Muscle of back (tissue), 13 donors: Measurements from ENCODE around the gene DUSP6. TPM values are rescaled to one million over a fixed set of nuclear protein-coding genes. Genes with fewer than 3 reads are reported as not detected.

Source experiments
- DNase-seq, 3 donors: peaks; one replicate each; pipeline versions ENCODE4 v3.0.0 to v3.0.0-alpha.2; 2013
- long read RNA-seq, 9 donors: transcript quantifications; one replicate each; lab custom pipeline, GENCODE V29; 2026
- polyA plus RNA-seq, 10 donors: library from polyadenylated mRNA; unstranded; fragments of 120-200 nt; gene quantifications; one replicate each; pipeline ENCODE4 v1.2.1, GENCODE V29; 2013; ENCODE audit not compliant: insufficient read length in 10 of 10

The DUSP6 gene, protein sequence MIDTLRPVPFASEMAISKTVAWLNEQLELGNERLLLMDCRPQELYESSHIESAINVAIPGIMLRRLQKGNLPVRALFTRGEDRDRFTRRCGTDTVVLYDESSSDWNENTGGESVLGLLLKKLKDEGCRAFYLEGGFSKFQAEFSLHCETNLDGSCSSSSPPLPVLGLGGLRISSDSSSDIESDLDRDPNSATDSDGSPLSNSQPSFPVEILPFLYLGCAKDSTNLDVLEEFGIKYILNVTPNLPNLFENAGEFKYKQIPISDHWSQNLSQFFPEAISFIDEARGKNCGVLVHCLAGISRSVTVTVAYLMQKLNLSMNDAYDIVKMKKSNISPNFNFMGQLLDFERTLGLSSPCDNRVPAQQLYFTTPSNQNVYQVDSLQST
- 10 to 100 TPM; 48.0 to 69.7 (median 62.9) TPM for polyA plus RNA-seq
- long read RNA-seq, donor 1, full-length matches to known transcripts, result 32 of 38 reads
- long read RNA-seq, donor 1, partial matches to known transcripts, result 6 of 38 reads
- long read RNA-seq, donor 1, other reads (novel, unspliced or antisense), result 0 of 38 reads
- long read RNA-seq, donor 2, full-length matches to known transcripts, result 18 of 18 reads
- long read RNA-seq, donor 2, partial matches to known transcripts, result 0 of 18 reads
- long read RNA-seq, donor 2, other reads (novel, unspliced or antisense), result 0 of 18 reads
- long read RNA-seq, donor 3, result 0 reads
- long read RNA-seq, donor 4, full-length matches to known transcripts, result 26 of 26 reads
- long read RNA-seq, donor 4, partial matches to known transcripts, result 0 of 26 reads
- long read RNA-seq, donor 4, other reads (novel, unspliced or antisense), result 0 of 26 reads
- long read RNA-seq, donor 5, full-length matches to known transcripts, result 46 of 53 reads
- long read RNA-seq, donor 5, partial matches to known transcripts, result 7 of 53 reads
- long read RNA-seq, donor 5, other reads (novel, unspliced or antisense), result 0 of 53 reads
- long read RNA-seq, donor 6, full-length matches to known transcripts, result 37 of 37 reads
- long read RNA-seq, donor 6, partial matches to known transcripts, result 0 of 37 reads
- long read RNA-seq, donor 6, other reads (novel, unspliced or antisense), result 0 of 37 reads
- long read RNA-seq, donor 7, full-length matches to known transcripts, result 16 of 21 reads
- long read RNA-seq, donor 7, partial matches to known transcripts, result 5 of 21 reads
- long read RNA-seq, donor 7, other reads (novel, unspliced or antisense), result 0 of 21 reads
- long read RNA-seq, donor 8, full-length matches to known transcripts, result 14 of 14 reads
- long read RNA-seq, donor 8, partial matches to known transcripts, result 0 of 14 reads
- long read RNA-seq, donor 8, other reads (novel, unspliced or antisense), result 0 of 14 reads
- long read RNA-seq, donor 9, full-length matches to known transcripts, result 5 of 5 reads
- long read RNA-seq, donor 9, partial matches to known transcripts, result 0 of 5 reads
- long read RNA-seq, donor 9, other reads (novel, unspliced or antisense), result 0 of 5 reads

DNA sequence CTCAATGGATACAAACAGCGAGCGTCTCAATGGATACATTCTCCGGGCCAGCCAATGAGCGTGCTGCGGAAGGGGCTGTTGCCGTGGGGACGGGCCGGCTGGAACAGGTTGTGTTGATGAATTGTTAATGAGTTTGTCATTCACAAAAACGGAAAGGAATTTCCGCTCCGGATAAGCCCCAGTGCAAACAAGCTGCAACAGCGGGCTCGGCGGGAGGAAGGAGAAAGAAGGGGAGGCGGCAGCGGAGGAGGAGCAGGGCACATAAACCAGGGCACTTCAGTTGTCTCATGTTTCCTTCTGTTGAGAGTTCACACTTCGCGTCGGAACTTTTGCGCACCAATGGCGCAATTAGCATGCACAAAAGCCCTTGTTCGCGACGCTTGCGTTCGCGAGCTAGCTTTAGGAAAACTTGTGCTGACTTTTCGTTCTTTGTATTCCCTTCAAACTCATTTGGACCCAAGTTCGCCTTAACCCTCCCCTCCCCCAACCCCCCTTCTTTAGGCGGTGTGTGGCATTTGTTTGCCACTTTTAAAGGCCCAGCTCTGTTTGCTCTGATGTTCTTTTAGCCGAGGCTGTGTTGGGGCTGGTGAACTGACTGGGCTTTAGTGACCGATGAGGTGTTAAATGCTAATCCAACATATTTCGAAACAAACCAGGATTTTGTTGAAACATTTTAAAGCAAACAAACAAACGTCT lies at the start of gene DUSP6:
DUSP6 (minus strand) TSS at position 10 of the 696 bp plus-strand sequence. CDS start 462 bp downstream, outside the sequence.
- peak; percentile 94 to 98 (median 98) for DNase-seq

GRCh38 chr12:89401433-89402058 lies 49.2 kb upstream of the DUSP6 start:
- no peak for DNase-seq

DNA sequence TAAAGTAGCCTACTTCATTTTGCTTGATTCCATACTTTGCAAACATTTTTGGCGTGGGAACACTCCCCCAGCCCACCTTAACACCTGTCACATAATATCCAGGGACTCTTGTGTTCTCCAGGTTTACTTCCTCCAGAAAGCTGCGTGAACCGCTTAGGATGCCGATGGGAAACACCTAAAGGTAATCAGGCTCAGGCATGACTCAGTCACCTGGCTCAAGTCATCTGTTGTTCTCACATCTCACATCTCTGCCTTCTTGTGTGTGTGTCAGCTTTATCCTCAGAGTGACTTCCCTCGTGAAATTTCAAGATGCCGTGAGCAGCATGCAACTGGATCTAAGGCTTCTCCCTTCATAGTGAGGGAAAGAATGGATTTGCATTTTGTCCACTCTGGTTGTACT lies 48.1 kb upstream of the DUSP6 start:
- DNase-seq, result no peak

DNA sequence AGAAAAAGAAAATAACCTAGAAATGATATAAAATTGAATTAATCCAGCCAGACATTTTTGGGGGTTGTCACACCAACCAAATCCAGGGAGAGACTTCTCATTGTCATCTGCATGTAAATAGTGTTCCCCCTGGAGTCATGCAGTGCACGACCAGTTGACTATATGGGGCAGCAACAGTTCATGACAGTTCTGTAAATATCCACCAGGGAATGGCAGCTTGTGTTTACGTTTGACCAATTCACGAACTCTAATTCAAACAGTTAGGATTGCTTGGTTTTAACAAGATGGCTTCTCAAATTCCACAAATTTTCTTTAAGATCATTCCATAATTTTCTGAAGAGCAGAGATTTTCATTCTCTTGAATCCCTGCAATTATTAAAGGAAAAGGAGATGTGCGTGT lies 43.4 kb upstream of the DUSP6 start:
- DNase-seq, result no peak

GRCh38 chr12:89393551-89394121 lies 41.3 kb upstream of the DUSP6 start:
- DNase-seq, result no peak

DNA sequence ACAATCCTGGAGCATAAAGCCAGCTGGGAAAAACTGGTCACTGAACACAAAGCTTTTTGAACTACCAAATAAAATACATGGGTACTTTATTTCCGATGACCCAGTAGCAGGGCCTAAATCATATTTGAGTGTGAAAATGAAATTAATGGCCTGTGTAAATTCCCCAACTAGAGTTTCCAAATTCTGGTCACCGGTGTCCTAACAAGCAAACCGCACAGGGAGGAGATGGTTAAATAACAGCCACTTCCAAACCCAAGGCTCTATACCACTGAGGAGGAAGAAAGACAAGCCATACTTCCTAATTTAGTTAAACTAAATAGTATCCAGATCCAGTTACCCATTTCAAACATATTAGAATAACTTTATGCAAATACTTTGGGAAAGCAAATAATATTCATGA lies 40.1 kb upstream of the DUSP6 start:
- DNase-seq, result no peak

GRCh38 chr12:89391726-89392336 lies 39.5 kb upstream of the DUSP6 start:
- no peak for DNase-seq

- DNase-seq, result no peak
These were observed 38.7 kb upstream of the DUSP6 start for GRCh38 chr12:89390802-89391673.

GRCh38 chr12:89389755-89390661 lies 37.7 kb upstream of the DUSP6 start:
- peak in 1 of 3 donors; percentile 39 for DNase-seq

DNA sequence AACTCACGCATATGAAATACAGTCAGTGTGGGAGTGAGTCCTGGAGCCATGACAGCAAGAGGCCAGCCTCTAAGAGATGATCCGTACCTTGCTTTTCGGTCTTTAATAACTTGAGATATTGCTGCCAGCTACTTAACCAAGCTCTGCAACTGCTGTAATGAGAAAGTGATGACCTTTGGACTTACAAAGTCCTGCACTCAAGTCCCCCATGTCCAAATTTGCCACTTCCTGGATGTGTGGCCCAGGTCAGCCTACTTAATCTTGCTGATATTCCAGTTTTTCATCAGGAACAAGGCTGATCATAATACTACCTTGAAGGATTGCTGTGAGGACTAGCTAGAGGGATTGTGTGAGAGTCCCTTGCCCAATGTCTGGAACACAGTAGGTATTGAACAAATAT lies 33.8 kb upstream of the DUSP6 start:
- no peak for DNase-seq

- DNase-seq, result peak in 2 of 3 donors; percentile 37 to 64
These were observed 32.5 kb upstream of the DUSP6 start for GRCh38 chr12:89384807-89385206.

- peak; percentile 48 to 88 (median 67) for DNase-seq
These were observed 31.9 kb upstream of the DUSP6 start for GRCh38 chr12:89384050-89384758.

- DNase-seq, result peak in 1 of 3 donors; percentile 30
These were observed 31.1 kb upstream of the DUSP6 start for GRCh38 chr12:89383235-89384049.

GRCh38 chr12:89382328-89382727 lies 30.0 kb upstream of the DUSP6 start:
- DNase-seq, result no peak

- no peak for DNase-seq
These were observed 27.7 kb upstream of the DUSP6 start for GRCh38 chr12:89379839-89380467.
